Non-pigmented ciliary epithelial cell (primary cell): Measurements from ENCODE around the gene PDGFC.

ENCODE experiments used
- DNase-seq: peaks from one replicate; pipeline ENCODE4 v3.0.0-alpha.2; 2010; ENCODE audit warnings: low read depth

PDGFC gene

GRCh38 chr4:156779774-156780173, 191.8 kb downstream of the PDGFC start:
- no peak for DNase-seq

- DNase-seq: no peak
Observed at GRCh38 chr4:156779042-156779441, 192.6 kb downstream of the PDGFC start.

GRCh38 chr4:156778606-156779005, 193.0 kb downstream of the PDGFC start:
- DNase-seq: no peak

- DNase-seq: no peak
Observed at GRCh38 chr4:156778093-156778492, 193.5 kb downstream of the PDGFC start.

- DNase-seq: no peak
Observed at GRCh38 chr4:156775813-156776212, 195.8 kb downstream of the PDGFC start.

GRCh38 chr4:156774422-156774821, 197.2 kb downstream of the PDGFC start:
- DNase-seq: peak; percentile 95

GRCh38 chr4:156773648-156774357, 197.8 kb downstream of the PDGFC start:
- DNase-seq: no peak

- DNase-seq: no peak
Observed at GRCh38 chr4:156771171-156771837, 200.3 kb downstream of the PDGFC start.

GRCh38 chr4:156770140-156770539, 201.5 kb downstream of the PDGFC start:
- no peak for DNase-seq

- DNase-seq: no peak
Observed at GRCh38 chr4:156767911-156768415, 203.6 kb downstream of the PDGFC start.

- DNase-seq: no peak
Observed at GRCh38 chr4:156766846-156767245, 204.8 kb downstream of the PDGFC start.

- DNase-seq: no peak
Observed at GRCh38 chr4:156765277-156765676, 206.3 kb downstream of the PDGFC start.

- DNase-seq: no peak
Observed at GRCh38 chr4:156764846-156765245, 206.8 kb downstream of the PDGFC start.

- DNase-seq: no peak
Observed at GRCh38 chr4:156764145-156764544, 207.5 kb downstream of the PDGFC start.

- DNase-seq: no peak
Observed at GRCh38 chr4:156763511-156763910, 208.1 kb downstream of the PDGFC start.

- no peak for DNase-seq
Observed at GRCh38 chr4:156762851-156763250, 208.7 kb downstream of the PDGFC start.

GRCh38 chr4:156756118-156756517, 215.5 kb downstream of the PDGFC start:
- no peak for DNase-seq

GRCh38 chr4:156754832-156755570, 216.6 kb downstream of the PDGFC start:
- no peak for DNase-seq

GRCh38 chr4:156751486-156751885, 220.1 kb downstream of the PDGFC start:
- DNase-seq: no peak

- DNase-seq: no peak
Observed at GRCh38 chr4:156749426-156750403, 221.9 kb downstream of the PDGFC start.

- DNase-seq: no peak
Observed at GRCh38 chr4:156746111-156746510, 225.5 kb downstream of the PDGFC start.

GRCh38 chr4:156738766-156739165, 232.8 kb downstream of the PDGFC start:
- no peak for DNase-seq
